ENCODE data around the gene SLC24A3. TPM values are rescaled to one million over a fixed set of nuclear protein-coding genes. Genes with fewer than 3 reads are reported as not detected.

Gene SLC24A3
- total and polyA plus RNA-seq, 2 experiments from 2014 or later: 0.48 to 1.7 TPM

- DNase-seq (ENCODE audit: low spot score): no peak
- H3K9me2 ChIP-seq (replicated peaks; ENCODE audit: insufficient read depth): no peaks in the 10 kb centered on the region
- H3K4me3 ChIP-seq: no peak overlapping the region
These were observed 511.5 kb downstream of the SLC24A3 start for GRCh38 chr20:19723813-19724430.

GRCh38 chr20:19725373-19725772 is 512.9 kb downstream of the SLC24A3 start:
- Histone ChIP-seq H3K27ac (no peak overlapping the region), H3K4me2 (no peak overlapping the region), H2AFZ (no peak overlapping the region), H3K9me2 (replicated peaks; ENCODE audit: insufficient read depth) (no peaks in the 10 kb centered on the region), H3K9me3 (ENCODE audit: low read depth) (no peaks in the 10 kb centered on the region), H3K79me2 (no peaks in the 10 kb centered on the region), H3K36me3 (replicated peaks; ENCODE audit: insufficient read depth, low read depth) (no peaks in the 10 kb centered on the region), H3K4me1 (ENCODE audit: insufficient read depth) (no peaks in the 10 kb centered on the region), H3K27me3 (no peaks in the 10 kb centered on the region), H4K20me1 (ENCODE audit: insufficient read depth, poor library complexity, severe bottlenecking) (no peaks in the 10 kb centered on the region), H3K4me3 (no peak overlapping the region)
- DNase-seq (ENCODE audit: low spot score): no peak
- 92% methylated on average over 4 of the region's 4 CpGs for WGBS (ENCODE audit: low lambda C conversion rate, missing lambda C conversion rate)
- TF ChIP-seq, protein P1, sequence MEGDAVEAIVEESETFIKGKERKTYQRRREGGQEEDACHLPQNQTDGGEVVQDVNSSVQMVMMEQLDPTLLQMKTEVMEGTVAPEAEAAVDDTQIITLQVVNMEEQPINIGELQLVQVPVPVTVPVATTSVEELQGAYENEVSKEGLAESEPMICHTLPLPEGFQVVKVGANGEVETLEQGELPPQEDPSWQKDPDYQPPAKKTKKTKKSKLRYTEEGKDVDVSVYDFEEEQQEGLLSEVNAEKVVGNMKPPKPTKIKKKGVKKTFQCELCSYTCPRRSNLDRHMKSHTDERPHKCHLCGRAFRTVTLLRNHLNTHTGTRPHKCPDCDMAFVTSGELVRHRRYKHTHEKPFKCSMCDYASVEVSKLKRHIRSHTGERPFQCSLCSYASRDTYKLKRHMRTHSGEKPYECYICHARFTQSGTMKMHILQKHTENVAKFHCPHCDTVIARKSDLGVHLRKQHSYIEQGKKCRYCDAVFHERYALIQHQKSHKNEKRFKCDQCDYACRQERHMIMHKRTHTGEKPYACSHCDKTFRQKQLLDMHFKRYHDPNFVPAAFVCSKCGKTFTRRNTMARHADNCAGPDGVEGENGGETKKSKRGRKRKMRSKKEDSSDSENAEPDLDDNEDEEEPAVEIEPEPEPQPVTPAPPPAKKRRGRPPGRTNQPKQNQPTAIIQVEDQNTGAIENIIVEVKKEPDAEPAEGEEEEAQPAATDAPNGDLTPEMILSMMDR (IDR thresholded peaks at IDR 0.05; ENCODE audit: poor library complexity): no peak
- TF ChIP-seq EZH2phosphoT487 (IDR thresholded peaks at IDR 0.05; ENCODE audit: low read depth, severe bottlenecking, unreplicated experiment): no peak

More at GRCh38 chr20:19723813-19724430, 511.5 kb downstream of the SLC24A3 start:
- TF ChIP-seq EZH2phosphoT487 (IDR thresholded peaks at IDR 0.05; ENCODE audit: low read depth, severe bottlenecking, unreplicated experiment): no peak
- TF ChIP-seq EZH2 (IDR thresholded peaks at IDR 0.05; ENCODE audit: borderline replicate concordance): no peak
- TF ChIP-seq, protein P1 (IDR thresholded peaks at IDR 0.05; ENCODE audit: poor library complexity): no peak
- H3K4me1 ChIP-seq (ENCODE audit: insufficient read depth): no peaks in the 10 kb centered on the region
- no peaks in the 10 kb centered on the region for H3K27me3 ChIP-seq
- H2AFZ ChIP-seq: no peak overlapping the region
- H4K20me1 ChIP-seq (ENCODE audit: insufficient read depth, poor library complexity, severe bottlenecking): no peaks in the 10 kb centered on the region
- H3K36me3 ChIP-seq (replicated peaks; ENCODE audit: insufficient read depth, low read depth): no peaks in the 10 kb centered on the region
- H3K4me2 ChIP-seq: no peak overlapping the region
- no peaks in the 10 kb centered on the region for H3K79me2 ChIP-seq
- H3K27ac ChIP-seq: no peak overlapping the region
- no peaks in the 10 kb centered on the region for H3K9me3 ChIP-seq (ENCODE audit: low read depth)
- 85% methylated on average over 11 of the region's 11 CpGs for WGBS (ENCODE audit: low lambda C conversion rate, missing lambda C conversion rate)

- no peaks in the 10 kb centered on the region for H3K9me2 ChIP-seq (replicated peaks; ENCODE audit: insufficient read depth)
- H3K79me2 ChIP-seq: no peaks in the 10 kb centered on the region
- H3K4me3 ChIP-seq: no peak overlapping the region
- no peak for DNase-seq (ENCODE audit: low spot score)
- no peaks in the 10 kb centered on the region for H3K4me1 ChIP-seq (ENCODE audit: insufficient read depth)
- H3K27me3 ChIP-seq: no peaks in the 10 kb centered on the region
- H4K20me1 ChIP-seq (ENCODE audit: insufficient read depth, poor library complexity, severe bottlenecking): no peaks in the 10 kb centered on the region
- no peak overlapping the region for H3K4me2 ChIP-seq
- no peaks in the 10 kb centered on the region for H3K36me3 ChIP-seq (replicated peaks; ENCODE audit: insufficient read depth, low read depth)
- 88% methylated on average over 1 of the region's 1 CpG for WGBS (ENCODE audit: low lambda C conversion rate, missing lambda C conversion rate)
- TF ChIP-seq, protein P1 (IDR thresholded peaks at IDR 0.05; ENCODE audit: poor library complexity): no peak
- TF ChIP-seq EZH2 (IDR thresholded peaks at IDR 0.05; ENCODE audit: borderline replicate concordance): no peak
- no peak for TF ChIP-seq EZH2phosphoT487 (IDR thresholded peaks at IDR 0.05; ENCODE audit: low read depth, severe bottlenecking, unreplicated experiment)
- no peaks in the 10 kb centered on the region for H3K9me3 ChIP-seq (ENCODE audit: low read depth)
- no peak overlapping the region for H3K27ac ChIP-seq
- H2AFZ ChIP-seq: no peak overlapping the region
These were observed 513.5 kb downstream of the SLC24A3 start for GRCh38 chr20:19725814-19726525.
